ENCODE results near the gene SHMT2.

GRCh38 chr12:57261428-57261865 is 31.9 kb downstream of the SHMT2 start:
- TF ChIP-seq POLR2AphosphoS5 (IDR thresholded peaks at IDR 0.05; ENCODE audit: low read depth, low read length) (no peak), REST (IDR thresholded peaks at IDR 0.05; ENCODE audit: insufficient read depth in 1 of 2, low read depth in 2 of 2, low read length in 1 of 2) (no peak), SIN3A (IDR thresholded peaks at IDR 0.05; ENCODE audit: borderline replicate concordance, insufficient read depth, low read depth, low read length) (no peak)
- TF ChIP-seq, protein P1, sequence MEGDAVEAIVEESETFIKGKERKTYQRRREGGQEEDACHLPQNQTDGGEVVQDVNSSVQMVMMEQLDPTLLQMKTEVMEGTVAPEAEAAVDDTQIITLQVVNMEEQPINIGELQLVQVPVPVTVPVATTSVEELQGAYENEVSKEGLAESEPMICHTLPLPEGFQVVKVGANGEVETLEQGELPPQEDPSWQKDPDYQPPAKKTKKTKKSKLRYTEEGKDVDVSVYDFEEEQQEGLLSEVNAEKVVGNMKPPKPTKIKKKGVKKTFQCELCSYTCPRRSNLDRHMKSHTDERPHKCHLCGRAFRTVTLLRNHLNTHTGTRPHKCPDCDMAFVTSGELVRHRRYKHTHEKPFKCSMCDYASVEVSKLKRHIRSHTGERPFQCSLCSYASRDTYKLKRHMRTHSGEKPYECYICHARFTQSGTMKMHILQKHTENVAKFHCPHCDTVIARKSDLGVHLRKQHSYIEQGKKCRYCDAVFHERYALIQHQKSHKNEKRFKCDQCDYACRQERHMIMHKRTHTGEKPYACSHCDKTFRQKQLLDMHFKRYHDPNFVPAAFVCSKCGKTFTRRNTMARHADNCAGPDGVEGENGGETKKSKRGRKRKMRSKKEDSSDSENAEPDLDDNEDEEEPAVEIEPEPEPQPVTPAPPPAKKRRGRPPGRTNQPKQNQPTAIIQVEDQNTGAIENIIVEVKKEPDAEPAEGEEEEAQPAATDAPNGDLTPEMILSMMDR (IDR thresholded peaks at IDR 0.05), result no peak

Measured in Panc1 (cell line).